GM18526 (cell line): ENCODE results near the gene FAM168A.

Experiments
- POLR2A ChIP-seq: IDR thresholded peaks from 3 replicates; pipeline ENCODE4 v1.6.1; 2011; ENCODE audit not compliant: insufficient read length; ENCODE audit errors: extremely low read depth

The FAM168A gene

GRCh38 chr11:73547706-73548595 lies 50.0 kb downstream of the FAM168A start:
- no peak for TF ChIP-seq POLR2A

DNA sequence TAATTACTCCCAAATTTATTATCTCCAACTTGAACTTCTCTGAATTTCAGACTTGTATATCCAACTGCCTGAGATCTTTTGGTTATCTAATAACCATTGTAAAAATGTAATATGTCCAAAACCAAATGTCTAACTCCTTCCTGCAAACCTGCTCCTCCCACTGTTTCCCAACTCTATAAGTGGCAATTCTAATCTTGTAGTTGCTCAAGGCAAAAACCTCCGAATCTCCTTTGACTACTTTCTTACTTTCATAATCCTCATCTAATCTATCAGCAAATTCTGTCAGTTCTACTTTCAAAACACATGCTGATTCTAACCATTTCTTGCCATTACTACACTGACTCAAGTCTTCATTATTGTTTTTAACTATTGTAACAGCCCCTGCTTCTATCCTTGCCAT lies 55.7 kb downstream of the FAM168A start:
- TF ChIP-seq POLR2A: no peak

GRCh38 chr11:73539506-73540084 lies 58.3 kb downstream of the FAM168A start:
- TF ChIP-seq POLR2A: no peak

DNA sequence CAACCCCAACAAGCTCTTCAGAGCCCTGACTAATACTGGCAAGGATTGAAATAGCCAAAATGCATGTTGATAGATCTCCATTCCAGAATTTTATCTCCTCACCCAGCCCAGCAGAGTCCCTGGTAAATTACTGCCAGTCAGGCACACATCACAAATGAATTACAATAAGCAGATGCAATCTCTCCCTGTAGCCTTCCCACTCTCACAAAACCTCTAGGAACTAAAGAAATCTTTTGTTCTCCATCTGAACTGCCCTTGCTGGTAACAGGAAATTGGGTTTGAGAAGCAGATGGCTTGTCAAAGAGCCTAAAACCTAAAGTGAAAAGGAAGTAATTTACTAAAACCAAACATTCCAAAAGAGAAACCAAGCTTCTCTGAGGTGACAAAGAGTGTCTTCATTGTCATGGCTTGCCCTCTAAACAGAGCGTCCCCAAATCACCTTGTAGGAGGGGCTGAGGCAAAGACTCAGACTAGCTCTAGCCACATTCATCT lies 59.5 kb downstream of the FAM168A start:
- TF ChIP-seq POLR2A: no peak

DNA sequence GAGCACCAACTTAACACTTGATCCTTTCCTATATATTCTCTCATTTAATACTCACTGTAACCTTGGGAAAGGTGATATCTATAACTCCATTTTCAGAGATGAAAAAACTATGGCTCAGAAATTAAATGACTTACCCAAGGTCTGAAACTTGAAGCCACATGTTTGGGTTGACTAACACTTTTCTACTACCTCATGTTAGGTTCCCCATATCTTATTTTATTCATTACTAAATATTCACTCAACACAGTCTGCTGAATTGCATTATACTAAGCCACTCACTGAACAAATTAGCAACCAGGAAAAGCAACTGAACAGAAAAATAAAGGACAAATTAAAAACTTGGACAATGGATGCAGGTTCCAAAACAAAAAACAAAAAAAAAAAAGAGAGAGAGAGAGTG lies 59.9 kb downstream of the FAM168A start:
- no peak for TF ChIP-seq POLR2A

DNA sequence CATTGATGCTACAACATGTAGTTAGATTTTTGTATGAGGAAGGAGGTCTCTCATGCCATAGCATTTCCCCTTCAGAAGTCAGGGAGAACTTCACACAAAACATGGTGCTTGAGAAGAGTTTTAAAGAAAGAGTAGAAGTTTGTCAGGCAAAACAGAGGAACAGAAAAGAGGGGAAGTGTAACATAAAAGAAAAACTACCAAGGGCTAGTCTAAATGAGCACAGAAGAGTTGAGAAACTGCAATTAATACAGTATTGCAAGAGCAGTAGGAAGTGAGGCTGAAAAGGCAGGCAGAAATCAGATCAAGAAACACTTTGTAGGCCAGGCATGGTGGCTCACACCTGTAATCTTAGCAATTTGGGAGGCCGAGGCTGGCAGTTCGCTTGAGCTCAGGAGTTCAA lies 61.0 kb downstream of the FAM168A start:
- TF ChIP-seq POLR2A: no peak

DNA sequence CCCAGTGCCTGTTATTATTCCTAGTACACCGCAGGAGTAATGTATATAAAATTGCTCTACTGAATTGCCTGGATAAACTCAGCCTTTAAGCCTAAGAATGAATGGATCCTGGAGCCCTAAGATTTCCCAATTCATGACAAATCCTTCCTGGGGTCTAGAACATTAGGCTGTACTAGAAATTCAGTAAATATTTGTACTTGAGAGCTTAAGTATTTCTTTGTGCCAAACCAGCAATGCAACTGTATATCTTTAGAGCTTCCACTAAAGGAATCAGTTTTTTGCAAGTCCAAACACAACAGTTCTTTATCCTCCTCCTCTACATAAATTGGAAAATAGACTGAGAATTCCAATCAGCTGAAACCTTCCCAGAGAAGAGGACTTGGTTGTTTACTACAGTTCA lies 65.6 kb downstream of the FAM168A start:
- no peak for TF ChIP-seq POLR2A

DNA sequence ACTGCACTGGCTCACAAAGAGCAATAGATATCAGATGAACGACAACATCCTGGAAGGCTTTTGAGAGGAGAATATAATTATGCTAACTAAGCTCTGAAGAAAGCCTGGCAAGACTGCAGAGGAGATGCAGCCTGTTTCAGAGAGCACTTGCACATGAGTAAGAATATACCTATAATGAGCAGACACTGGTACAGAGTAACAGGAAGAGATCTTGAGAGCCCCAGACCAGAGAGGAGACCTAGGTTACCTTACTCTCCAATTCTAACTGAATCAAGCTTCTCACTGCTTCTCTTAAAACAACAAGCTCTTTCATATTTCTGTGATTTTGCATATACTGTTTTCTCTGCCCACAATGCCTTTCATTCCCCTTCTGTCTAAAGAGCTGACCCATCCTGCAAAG lies 66.5 kb downstream of the FAM168A start:
- TF ChIP-seq POLR2A: no peak

DNA sequence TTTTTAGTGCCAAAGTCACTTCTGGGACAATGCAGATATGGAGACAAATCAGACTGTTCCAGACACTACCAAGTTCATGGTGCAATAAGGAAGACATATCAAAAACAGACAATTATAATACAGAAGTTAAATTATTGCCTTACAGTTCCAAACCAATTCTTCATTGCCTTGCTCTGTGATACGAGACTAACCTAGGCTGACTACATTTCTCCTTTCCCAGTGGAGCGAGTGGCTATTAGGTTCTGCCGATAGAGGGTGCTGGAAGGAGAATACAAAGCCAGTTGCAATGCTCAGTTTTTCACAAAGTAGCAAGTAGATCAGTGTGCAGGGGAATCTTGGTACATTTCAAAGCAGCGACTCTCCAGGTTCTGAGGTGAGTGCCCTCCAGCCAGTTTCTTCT lies 67.8 kb downstream of the FAM168A start:
- TF ChIP-seq POLR2A: no peak

DNA sequence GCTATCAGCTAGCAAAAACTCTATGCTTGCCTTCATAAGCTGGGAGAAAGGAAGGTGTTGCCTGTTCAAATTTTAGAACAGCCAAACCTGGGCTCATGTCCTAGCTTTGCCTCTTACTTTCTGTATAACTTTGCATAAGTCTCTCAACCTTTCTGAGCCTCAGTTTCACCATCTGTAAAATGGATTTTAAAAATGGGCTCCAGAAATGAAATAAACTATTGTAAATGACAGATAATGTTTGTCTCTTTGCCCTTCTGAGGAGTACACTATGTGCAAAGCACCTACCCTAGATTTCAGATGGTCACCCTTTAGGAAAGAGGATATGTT lies 68.7 kb downstream of the FAM168A start:
- TF ChIP-seq POLR2A: no peak

DNA sequence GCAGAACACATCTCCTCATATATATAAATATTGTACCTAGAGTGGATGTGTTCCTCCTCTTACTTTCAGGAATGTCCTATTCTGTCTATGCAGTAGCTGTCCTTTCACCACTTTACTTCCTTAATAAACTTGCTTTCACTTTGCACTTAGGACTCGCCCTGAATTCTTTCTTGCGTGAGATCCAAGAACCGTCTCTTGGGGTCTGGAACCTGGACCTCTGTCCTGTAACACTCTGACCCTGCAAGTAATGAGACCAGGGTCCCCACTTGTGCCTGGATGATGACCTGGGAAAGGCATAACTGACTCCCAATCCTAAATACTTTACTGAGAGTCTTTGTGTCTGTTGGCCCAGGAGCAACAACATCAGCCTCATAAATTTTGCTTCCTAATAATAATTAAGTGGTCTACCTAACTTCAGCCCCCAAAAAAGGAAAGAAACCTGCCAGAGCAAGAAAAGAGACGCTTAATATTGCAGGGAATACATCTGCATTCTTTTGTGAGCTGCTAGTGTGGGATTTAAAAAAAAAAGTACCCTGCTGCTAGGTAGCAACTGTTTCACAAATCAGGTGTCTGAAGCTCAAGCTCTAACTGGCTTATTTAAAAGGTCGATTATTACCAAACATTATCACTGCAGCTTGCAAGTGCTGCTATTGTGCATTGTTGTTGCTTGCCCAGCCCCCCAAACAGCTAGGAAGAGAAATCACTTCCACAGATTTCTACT lies 69.3 kb downstream of the FAM168A start:
- no peak for TF ChIP-seq POLR2A

DNA sequence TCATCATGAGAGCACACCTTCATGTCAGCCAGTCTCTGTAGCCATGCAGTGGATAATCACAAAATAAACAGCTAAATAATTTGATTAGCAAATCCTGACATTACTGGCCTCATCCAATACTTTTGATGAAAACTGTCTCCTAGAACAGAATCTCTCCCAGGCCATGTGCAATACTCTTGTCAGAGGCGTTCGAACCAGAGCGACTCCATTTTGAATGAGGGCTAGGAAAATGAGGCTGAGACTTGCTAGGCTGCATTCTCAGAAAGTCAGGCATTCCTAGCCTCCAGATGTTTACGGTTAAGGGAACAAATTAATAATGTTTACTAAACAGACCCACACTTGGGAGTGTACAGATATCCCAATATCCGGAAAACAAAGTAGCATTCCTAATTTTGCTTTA lies 69.9 kb downstream of the FAM168A start:
- TF ChIP-seq POLR2A: no peak

GRCh38 chr11:73525611-73526010 lies 72.3 kb downstream of the FAM168A start:
- TF ChIP-seq POLR2A: no peak

DNA sequence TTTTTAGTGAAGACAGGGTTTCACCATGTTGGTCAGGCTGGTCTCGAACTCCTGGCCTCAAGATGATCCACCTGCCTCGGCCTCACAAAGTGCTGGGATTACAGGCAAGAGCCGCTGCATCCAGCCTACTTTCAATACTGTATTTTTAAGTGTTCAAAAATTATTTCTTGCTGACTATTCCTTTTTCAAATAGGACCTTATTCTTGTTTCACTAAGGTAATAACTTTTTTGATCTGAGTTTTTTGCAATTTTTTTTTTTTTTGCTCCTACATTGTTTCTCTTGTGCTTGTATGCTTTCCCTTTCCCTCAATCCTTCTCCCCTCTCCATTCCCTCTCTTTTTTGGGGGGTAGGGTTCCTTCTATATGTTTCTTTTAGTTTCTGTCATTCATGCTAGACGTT lies 73.1 kb downstream of the FAM168A start:
- no peak for TF ChIP-seq POLR2A

- no peak for TF ChIP-seq POLR2A
These were observed 76.3 kb downstream of the FAM168A start for GRCh38 chr11:73521621-73522020.
